22Rv1 (cell line): ENCODE measurements around the gene SLAMF1.

Source experiments
- CTCF ChIP-seq: fragments of 450-650 bp; IDR thresholded peaks from 2 replicates; pipeline ENCODE4 v1.5.1; 2017; ENCODE audit warnings: mild to moderate bottlenecking
- ZFX ChIP-seq: fragments of 450-650 bp; IDR thresholded peaks from 2 replicates; pipeline ENCODE4 v1.6.1; 2017; ENCODE audit warnings: antibody characterized with exemption, borderline replicate concordance

- TF ChIP-seq CTCF (no peak), ZFX (no peak)
These were observed 35.0 kb upstream of the SLAMF1 start for GRCh38 chr1:160681891-160682140.
